Fibroblast of pulmonary artery (primary cell): ENCODE data around the gene OR6K2.

ENCODE experiments used
- DNase-seq: peaks from one replicate; pipeline ENCODE4 v3.0.0-alpha.2; 2010; ENCODE audit warnings: low read depth
- H3K4me3 ChIP-seq: replicated peaks from 2 replicates; pipeline ENCODE4 v1.5.1; 2011; ENCODE audit warnings: low read depth, mild to moderate bottlenecking, control low read depth, low read length, moderate library complexity
- CTCF ChIP-seq: IDR thresholded peaks from 2 replicates; pipeline ENCODE4 v1.5.1; 2011; ENCODE audit warnings: mild to moderate bottlenecking, control low read depth, low read length, inconsistent platforms; ENCODE audit errors: missing control alignments

Gene OR6K2

GRCh38 chr1:158687037-158687436 lies 13.4 kb downstream of the OR6K2 start:
- TF ChIP-seq CTCF, result no peak
- no peak overlapping the region for H3K4me3 ChIP-seq
- no peak for DNase-seq

DNA sequence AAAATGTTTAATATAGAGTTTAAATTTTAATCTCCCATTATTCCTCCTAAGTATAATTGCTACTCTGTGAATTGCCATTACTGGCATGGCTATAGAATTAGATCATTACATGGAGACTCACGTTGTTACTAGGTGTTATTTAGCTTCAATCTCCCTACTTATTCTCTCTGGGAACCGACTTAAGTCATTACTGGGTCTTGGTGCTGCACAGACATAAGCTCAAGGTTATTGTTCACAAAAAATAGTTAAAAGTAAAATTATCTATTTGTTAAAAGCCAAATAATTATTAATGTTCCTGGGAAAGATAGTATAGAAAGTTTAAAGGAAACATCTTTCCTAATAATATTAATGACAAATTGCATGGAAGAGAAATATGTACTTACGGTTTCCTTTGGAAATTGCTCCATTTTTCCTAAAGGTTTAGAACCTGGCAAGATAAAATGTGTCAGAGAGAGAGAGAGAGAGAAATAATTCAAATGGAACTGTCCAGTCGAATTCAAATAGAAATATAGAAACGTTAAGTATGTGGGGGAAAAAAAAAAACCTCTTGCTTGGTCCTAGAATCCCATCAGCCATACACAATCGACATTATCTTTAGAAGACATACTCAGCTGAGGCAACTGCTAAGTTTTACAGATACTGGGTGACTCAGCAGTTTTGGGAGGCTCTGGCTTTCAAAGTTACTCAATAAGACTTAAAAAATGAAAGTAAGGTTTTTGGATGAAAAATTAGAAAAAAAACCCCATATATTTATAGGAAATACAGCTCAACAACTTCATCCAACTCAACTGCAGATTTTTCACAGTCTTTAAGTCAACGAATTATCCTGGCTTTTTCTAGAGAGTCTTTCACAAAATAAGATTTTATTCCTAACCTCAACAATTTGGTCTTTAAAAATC lies 14.1 kb downstream of the OR6K2 start, which contains the start of gene SPTA1:
Gene SPTA1, minus strand, starts transcription at position 605 of the 899 bp plus-strand sequence. Its CDS starts 198 bp downstream, at position 407.
- no peak for TF ChIP-seq CTCF
- DNase-seq, result peak; percentile 65
- H3K4me3 ChIP-seq, result no peak within 1 kb of the TSS

GRCh38 chr1:158685085-158685484 lies 15.4 kb downstream of the OR6K2 start:
- TF ChIP-seq CTCF, result no peak
- DNase-seq, result no peak
- H3K4me3 ChIP-seq, result no peak overlapping the region

- no peak overlapping the region for H3K4me3 ChIP-seq
- peak; percentile 24 for DNase-seq
- no peak for TF ChIP-seq CTCF
Observed at GRCh38 chr1:158681606-158682005, 18.8 kb downstream of the OR6K2 start.

- no peak for TF ChIP-seq CTCF
- no peak overlapping the region for H3K4me3 ChIP-seq
- no peak for DNase-seq
Observed at GRCh38 chr1:158679289-158679688, 21.2 kb downstream of the OR6K2 start.

DNA sequence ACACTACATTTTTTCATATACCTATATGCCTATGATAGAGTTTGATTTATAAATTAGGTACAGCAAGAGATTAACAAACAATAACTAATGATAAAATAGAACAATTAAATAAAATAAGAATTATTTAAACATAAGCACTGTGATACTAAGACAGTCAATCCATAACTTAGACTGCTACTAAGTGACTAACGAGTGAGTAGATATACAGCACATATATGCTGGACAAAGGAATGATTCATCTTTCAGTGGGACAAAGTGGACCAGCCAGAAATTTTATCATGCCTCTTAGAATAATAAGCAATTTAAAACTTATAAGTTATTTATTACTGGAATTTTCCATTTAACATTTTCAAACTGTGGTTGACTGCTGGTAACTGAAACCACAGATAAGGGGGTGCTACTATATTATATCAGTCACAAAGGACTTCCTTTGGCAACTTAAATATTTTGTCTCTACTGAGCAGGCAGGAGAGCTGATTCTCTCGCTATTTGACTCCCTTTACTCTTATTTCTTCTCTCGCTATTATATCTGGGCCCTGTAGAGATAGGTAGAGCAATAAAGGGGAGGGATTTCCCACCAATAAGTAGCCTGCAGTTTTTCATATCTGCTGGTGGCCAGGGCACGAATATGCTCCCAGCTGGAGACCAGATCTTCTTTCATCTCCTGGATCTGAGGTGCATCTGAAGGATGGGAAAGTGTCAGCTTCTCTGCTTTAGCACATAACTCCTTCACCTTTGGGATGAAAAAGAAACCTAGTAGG lies 24.7 kb downstream of the OR6K2 start:
- H3K4me3 ChIP-seq, result no peak overlapping the region
- DNase-seq, result peak; percentile 1
- no peak for TF ChIP-seq CTCF
